Sigmoid colon (tissue), 7 donors: ENCODE results near the gene ADGRG2. TPM values are rescaled to one million over a fixed set of nuclear protein-coding genes. Genes with fewer than 3 reads are reported as not detected.

Source experiments
- DNase-seq: peaks from one replicate; pipeline ENCODE4 v3.0.0-alpha.2; 2019
- H3K27ac ChIP-seq, 4 donors: fragments of 200-600 bp; sonication (generic); one replicate each; pipeline ENCODE4 v1.5.1; 2016 to 2019; ENCODE audit warnings: mild to moderate bottlenecking in 1 of 4
- H3K27me3 ChIP-seq, 3 donors: fragments of 200-600 bp; sonication (generic); one replicate each; pipeline ENCODE4 v1.5.1; 2019; ENCODE audit warnings: mild to moderate bottlenecking in 1 of 3
- H3K36me3 ChIP-seq, 4 donors: fragments of 200-600 bp; sonication (generic); one replicate each; pipeline ENCODE4 v1.5.1; 2016 to 2019
- H3K4me1 ChIP-seq, 4 donors: fragments of 200-600 bp; sonication (generic); one replicate each; pipeline ENCODE4 v1.5.1; 2017 to 2019
- H3K4me3 ChIP-seq, 4 donors: fragments of 200-600 bp; sonication (generic); one replicate each; pipeline ENCODE4 v1.5.1; 2017 to 2019; ENCODE audit warnings: mild to moderate bottlenecking in 2 of 4, moderate library complexity in 1 of 4
- H3K9me3 ChIP-seq, 4 donors: fragments of 200-600 bp in 3 of 4; sonication (generic) in 3 of 4; one replicate each; pipeline versions ENCODE4 v1.5.1 to v1.6.1; 2013 to 2019
- EP300 ChIP-seq, 4 donors: sonication (generic); formaldehyde crosslinking; IDR thresholded peaks; one replicate each; pipeline ENCODE4 v1.6.1; 2017; ENCODE audit warnings: antibody characterized with exemption in 4 of 4
- POLR2A ChIP-seq, 2 donors: fragments of 450-650 bp; IDR thresholded peaks; one replicate each; pipeline ENCODE4 v1.6.1; 2016; ENCODE audit warnings: antibody characterized with exemption in 2 of 2, mild to moderate bottlenecking in 2 of 2, moderate library complexity in 2 of 2
- POLR2AphosphoS5 ChIP-seq, 4 donors: sonication (generic); formaldehyde crosslinking; IDR thresholded peaks; one replicate each; pipeline ENCODE4 v1.6.1; 2017; ENCODE audit warnings: antibody characterized with exemption in 4 of 4
- WGBS, 2 donors: extraction: QIAGEN DNeasy Blood & Tissue Kit; methylation state at CpG; one replicate each; pipeline ENCODE4 v1.1.7; 2013; 5-methylcytosine and 5-hydroxymethylcytosine counted together
- intact Hi-C: fragments of 100-400 bp; cut with DNase I; formaldehyde crosslinking; loops from one replicate; pipeline ENCODE4 v1.15.1; 2023
- polyA plus RNA-seq, 3 donors: library from polyadenylated mRNA; stranded (reverse); fragments of 200-250 nt; gene quantifications; one replicate each; pipeline ENCODE4 v1.2.3, GENCODE V29; 2013
- total RNA-seq, 4 donors: library from RNA; depleted of rRNA; stranded (reverse); fragments of >200 nt; gene quantifications; one replicate each; pipeline ENCODE4 v1.1.0, GENCODE V29; 2016
- TF ChIP-seq, protein P1 (sequence below), 4 experiments: fragments of 450-650 bp in 3 of 4; fragments of 200-600 bp in 1 of 4; IDR thresholded peaks; one replicate each; pipeline ENCODE4 v1.5.1; 2016 to 2019; ENCODE audit warnings: antibody characterized with exemption in 4 of 4, mild to moderate bottlenecking in 3 of 4, moderate library complexity in 2 of 4
- donor health status: healthy with polysubstance abuse.
- donor health status: Bipolar disorder and iron deficiency.
- donor health status: healthy.

Gene ADGRG2
- total and polyA plus RNA-seq, 7 donors, result under 0.01 to 2.5 (median 0.81) TPM; not detected in 1

DNA sequence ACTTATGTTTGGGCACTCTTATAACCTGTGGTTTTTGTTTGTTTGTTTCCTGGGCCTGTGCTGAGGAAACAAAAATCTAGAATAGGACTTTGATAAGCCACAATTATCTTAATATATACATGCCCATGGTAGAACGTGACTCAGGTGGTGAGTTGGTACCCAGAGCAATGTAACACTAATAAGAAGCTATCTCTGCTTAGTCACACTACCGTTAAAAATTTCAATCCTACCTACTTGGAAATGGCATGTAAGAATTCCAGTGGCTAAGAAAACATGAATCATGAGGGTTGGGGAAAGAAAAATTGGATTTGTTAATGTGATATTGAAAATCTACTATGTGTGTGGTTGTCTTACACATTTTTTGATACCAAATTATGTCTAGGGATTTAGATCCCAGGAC lies 30.5 kb upstream of the ADGRG2 start:
- Histone ChIP-seq H3K4me1 (no peaks in the 10 kb centered on the region), H3K4me3 (no peak overlapping the region), H3K27ac (no peak overlapping the region), H3K9me3 (no peaks in the 10 kb centered on the region), H3K27me3 (no peaks in the 10 kb centered on the region), H3K36me3 (no peaks in the 10 kb centered on the region)
- DNase-seq, result no peak
- TF ChIP-seq EP300 (IDR thresholded peaks at IDR 0.05), result no peak
- TF ChIP-seq, protein P1, sequence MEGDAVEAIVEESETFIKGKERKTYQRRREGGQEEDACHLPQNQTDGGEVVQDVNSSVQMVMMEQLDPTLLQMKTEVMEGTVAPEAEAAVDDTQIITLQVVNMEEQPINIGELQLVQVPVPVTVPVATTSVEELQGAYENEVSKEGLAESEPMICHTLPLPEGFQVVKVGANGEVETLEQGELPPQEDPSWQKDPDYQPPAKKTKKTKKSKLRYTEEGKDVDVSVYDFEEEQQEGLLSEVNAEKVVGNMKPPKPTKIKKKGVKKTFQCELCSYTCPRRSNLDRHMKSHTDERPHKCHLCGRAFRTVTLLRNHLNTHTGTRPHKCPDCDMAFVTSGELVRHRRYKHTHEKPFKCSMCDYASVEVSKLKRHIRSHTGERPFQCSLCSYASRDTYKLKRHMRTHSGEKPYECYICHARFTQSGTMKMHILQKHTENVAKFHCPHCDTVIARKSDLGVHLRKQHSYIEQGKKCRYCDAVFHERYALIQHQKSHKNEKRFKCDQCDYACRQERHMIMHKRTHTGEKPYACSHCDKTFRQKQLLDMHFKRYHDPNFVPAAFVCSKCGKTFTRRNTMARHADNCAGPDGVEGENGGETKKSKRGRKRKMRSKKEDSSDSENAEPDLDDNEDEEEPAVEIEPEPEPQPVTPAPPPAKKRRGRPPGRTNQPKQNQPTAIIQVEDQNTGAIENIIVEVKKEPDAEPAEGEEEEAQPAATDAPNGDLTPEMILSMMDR (IDR thresholded peaks at IDR 0.05), result no peak
- no peak for TF ChIP-seq POLR2AphosphoS5 (IDR thresholded peaks at IDR 0.05)
- no peak for TF ChIP-seq POLR2A (IDR thresholded peaks at IDR 0.05)
- intact Hi-C loops, result no loop called here
- WGBS, 2 donors, result 82 to 86% methylated on average over 2 of the region's 2 CpGs

DNA sequence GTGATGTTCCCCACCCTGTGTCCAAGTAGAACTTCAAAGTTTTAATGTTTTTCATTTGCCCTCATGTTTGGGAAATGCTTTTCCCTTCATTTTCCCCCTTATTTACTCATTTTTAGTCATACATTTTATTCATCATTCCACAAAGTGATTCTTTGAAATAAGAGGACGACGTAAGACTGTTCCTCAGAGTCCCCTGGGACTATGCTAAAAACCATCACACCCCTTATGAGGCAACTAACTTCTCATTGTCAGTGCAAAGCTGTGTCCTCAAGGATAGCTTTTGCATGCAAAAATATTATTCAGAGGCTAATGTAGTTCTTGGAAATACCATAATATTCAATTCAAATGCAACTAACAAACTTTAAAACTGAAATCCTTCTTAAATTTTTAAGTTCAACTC lies 14.8 kb upstream of the ADGRG2 start:
- TF ChIP-seq, protein P1 (IDR thresholded peaks at IDR 0.05), result no peak
- TF ChIP-seq EP300 (IDR thresholded peaks at IDR 0.05) (no peak), POLR2A (IDR thresholded peaks at IDR 0.05) (no peak), POLR2AphosphoS5 (IDR thresholded peaks at IDR 0.05) (no peak)
- Histone ChIP-seq H3K27ac (no peak overlapping the region), H3K27me3 (no peaks in the 10 kb centered on the region), H3K4me3 (no peak overlapping the region), H3K4me1 (no peaks in the 10 kb centered on the region), H3K36me3 (no peaks in the 10 kb centered on the region), H3K9me3 (no peaks in the 10 kb centered on the region)
- 74 to 91% methylated on average over 2 of the region's 2 CpGs for WGBS, 2 donors
- no peak for DNase-seq
- intact Hi-C loops, result no loop called here

DNA sequence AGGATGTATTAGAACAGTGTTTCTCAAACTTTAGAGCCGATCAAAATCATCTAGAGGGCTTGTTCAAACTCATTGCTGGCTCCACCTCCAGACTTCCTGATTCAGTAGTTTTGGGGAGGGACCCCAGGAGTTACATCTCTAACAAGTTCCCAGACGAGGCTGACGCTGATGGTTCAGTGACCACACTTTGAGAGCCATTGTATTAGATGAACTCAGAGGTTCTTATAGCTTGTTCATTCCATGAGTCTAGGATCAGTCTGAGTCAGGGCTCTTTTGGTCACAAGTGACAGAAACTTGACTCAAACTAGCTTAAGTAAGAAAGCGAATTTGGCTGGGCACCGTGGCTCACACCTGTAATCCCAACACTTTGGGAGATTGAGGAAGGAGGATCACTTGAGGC lies 11.5 kb upstream of the ADGRG2 start:
- WGBS, 2 donors, result 82 to 83% methylated on average over 5 of the region's 5 CpGs
- Histone ChIP-seq H3K27me3 (no peaks in the 10 kb centered on the region), H3K4me3 (no peak overlapping the region), H3K27ac (no peak overlapping the region), H3K9me3 (no peaks in the 10 kb centered on the region), H3K36me3 (no peaks in the 10 kb centered on the region), H3K4me1 (no peaks in the 10 kb centered on the region)
- intact Hi-C loops, result no loop called here
- DNase-seq, result no peak
- TF ChIP-seq POLR2AphosphoS5 (IDR thresholded peaks at IDR 0.05) (no peak), EP300 (IDR thresholded peaks at IDR 0.05) (no peak), POLR2A (IDR thresholded peaks at IDR 0.05) (no peak)
- TF ChIP-seq, protein P1 (IDR thresholded peaks at IDR 0.05), result no peak

DNA sequence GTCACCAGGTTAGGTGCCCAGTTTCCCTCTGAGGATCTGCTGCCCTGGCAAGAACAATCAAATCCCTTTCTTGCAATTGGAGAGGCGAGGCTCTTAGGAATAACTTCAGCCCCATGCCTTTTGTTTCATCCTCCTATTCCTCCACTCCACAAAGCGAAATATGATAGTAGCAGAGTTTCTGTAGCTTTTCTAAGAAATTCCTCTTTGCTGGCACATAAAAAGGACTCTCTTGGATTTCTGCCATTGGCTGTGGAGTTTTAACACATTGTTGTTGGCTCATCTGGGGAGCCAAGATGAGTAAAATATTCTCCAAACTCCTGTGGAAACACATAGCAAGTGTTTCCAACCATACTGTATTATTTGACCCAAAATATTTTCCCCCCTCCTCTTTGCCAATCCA lies 11.0 kb upstream of the ADGRG2 start:
- no peak for DNase-seq
- no peaks in the 10 kb centered on the region for H3K9me3 ChIP-seq
- no peak overlapping the region for H3K4me3 ChIP-seq
- H3K4me1 ChIP-seq, result no peaks in the 10 kb centered on the region
- H3K36me3 ChIP-seq, result no peaks in the 10 kb centered on the region
- intact Hi-C loops, result no loop called here
- TF ChIP-seq POLR2A (IDR thresholded peaks at IDR 0.05) (no peak), POLR2AphosphoS5 (IDR thresholded peaks at IDR 0.05) (no peak), EP300 (IDR thresholded peaks at IDR 0.05) (no peak)
- TF ChIP-seq, protein P1 (IDR thresholded peaks at IDR 0.05), result no peak
- H3K27ac ChIP-seq, result no peak overlapping the region
- 68 to 76% methylated on average over 2 of the region's 2 CpGs for WGBS, 2 donors
- H3K27me3 ChIP-seq, result no peaks in the 10 kb centered on the region

DNA sequence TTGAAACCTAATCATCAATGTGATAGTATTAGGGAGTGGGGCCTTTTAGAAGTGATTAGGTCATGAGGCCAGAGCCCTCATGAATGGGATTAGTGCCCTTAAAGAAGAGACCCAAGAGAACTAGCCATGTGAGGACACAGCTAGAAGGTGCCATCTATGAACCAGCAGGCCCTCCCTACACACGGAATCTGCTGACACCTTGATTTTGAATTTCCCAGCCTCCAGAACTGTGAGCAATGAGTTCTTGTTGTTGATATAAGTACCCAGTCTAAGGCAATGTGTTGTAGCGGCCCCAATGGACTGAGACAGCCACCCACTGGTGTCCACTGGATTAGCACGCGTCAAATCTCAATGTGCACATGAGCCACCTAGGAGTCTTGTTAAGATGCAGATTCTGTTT lies 8.4 kb upstream of the ADGRG2 start:
- H3K4me1 ChIP-seq, result no peaks in the 10 kb centered on the region
- H3K9me3 ChIP-seq, result no peaks in the 10 kb centered on the region
- intact Hi-C loops, result no loop called here
- no peak overlapping the region for H3K27ac ChIP-seq
- no peak for DNase-seq
- 94 to 96% methylated on average over 4 of the region's 4 CpGs for WGBS, 2 donors
- no peaks in the 10 kb centered on the region for H3K36me3 ChIP-seq
- H3K4me3 ChIP-seq, result no peak overlapping the region
- no peak for TF ChIP-seq POLR2A (IDR thresholded peaks at IDR 0.05)
- TF ChIP-seq EP300 (IDR thresholded peaks at IDR 0.05), result no peak
- TF ChIP-seq, protein P1 (IDR thresholded peaks at IDR 0.05), result no peak
- TF ChIP-seq POLR2AphosphoS5 (IDR thresholded peaks at IDR 0.05), result no peak
- H3K27me3 ChIP-seq, result no peaks in the 10 kb centered on the region
